CD4-positive, alpha-beta T cell treated with Interleukin-12 subunit alpha and Interleukin-12 subunit beta, for 1 hour (primary cell): ENCODE results near the gene NCOA7.
"Not testable (repeated sequence)": the region's sequence is repeated elsewhere in the genome, so short reads cannot be mapped to it uniquely, and the experiment has no call there.

Experiments
- DNase-seq: peaks from one replicate; pipeline ENCODE4 v3.0.0-alpha.2; 2020

Gene NCOA7

DNA sequence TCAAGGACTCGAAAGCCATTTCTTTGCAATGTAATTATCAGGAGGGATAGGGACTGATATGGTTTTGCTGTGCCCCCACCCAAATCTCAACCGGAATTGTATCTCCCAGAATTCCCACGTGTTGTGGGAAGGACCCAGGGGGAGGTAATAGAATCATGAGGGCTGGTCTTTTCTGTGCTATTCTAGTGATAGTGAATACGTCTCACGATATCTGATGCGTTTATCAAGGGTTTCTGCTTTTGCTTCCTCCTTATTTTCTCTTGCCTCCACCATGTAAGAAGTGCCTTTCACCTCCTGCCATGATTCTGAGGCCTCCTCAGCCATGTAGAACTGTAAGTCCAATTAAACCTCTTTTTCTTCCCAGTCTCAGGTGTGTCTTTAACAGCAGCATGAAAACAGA lies 160.0 kb downstream of the NCOA7 start:
- not testable (repeated sequence) for DNase-seq

DNA sequence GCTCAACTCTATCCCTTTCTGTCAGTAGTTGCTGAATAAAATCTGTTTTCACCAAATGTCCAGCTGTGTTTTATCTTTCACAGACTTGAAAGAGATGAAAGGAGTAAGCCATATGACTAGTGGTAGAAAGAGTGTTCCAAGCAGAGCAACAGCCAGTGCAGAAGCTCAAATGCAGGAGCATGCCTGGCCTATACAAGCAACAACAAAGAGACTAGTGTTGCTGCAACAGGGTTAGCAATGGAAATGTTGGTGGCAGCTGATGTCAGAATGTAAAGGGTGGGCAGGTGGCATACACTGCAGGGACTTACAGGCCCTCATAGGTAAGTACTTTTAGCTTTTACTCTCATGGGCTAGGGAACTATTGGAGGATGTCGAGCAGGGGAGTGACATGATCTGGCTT lies 160.6 kb downstream of the NCOA7 start:
- DNase-seq: no peak

DNA sequence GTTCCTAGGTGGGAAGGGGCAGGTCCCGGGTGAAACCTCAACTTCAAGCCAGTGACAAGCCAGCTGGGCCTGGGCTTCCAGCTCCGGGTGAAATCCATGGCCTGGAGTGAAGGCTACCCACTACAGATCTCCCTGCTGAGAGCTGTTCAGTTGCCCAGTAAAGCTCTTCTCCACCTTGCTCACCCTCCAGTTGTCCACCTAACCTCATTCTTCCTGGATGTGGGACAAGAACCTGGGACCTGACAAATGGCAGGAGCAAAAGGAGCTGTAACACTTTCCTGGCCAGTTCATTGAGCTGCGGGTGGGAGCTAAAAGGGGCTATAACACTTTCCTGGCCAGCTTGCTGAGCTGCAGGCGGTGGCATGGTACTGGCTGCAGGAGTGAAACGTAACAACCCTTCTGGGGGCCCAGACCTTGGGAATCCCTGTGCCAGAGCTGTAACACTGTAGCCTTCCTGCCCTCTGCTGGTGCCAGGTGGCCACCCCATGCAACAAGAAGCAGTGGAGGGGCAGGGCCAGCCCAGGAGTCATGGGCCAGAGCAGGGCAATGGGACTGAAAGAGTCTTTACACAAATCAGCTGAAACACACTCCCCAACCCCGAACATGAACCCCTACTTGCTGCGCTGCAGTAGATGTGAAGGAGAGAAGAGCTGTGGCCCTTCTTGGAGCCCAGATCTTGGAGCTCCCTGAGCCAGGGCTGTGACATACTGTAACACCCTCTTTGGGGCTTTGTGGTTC lies 162.2 kb downstream of the NCOA7 start:
- DNase-seq: no peak

DNA sequence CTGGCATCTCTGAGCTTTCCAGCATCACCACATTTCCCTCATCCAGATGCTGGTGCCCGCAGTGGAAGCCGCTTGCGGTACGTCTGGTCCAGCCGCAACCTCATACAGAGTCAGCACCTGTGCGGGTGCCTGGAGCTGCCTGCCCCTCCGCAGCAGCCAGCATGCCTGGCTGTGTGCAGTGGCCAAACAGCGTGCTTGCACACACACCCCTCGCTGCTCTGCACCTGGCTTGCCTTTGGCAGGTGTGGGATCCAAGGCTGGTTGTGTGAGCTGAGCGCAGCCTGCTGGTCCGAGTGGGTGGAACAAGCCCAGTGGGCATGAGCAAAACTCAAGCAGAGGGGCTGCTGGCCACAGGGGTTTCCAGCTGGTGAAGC lies 162.7 kb downstream of the NCOA7 start:
- no peak for DNase-seq

DNA sequence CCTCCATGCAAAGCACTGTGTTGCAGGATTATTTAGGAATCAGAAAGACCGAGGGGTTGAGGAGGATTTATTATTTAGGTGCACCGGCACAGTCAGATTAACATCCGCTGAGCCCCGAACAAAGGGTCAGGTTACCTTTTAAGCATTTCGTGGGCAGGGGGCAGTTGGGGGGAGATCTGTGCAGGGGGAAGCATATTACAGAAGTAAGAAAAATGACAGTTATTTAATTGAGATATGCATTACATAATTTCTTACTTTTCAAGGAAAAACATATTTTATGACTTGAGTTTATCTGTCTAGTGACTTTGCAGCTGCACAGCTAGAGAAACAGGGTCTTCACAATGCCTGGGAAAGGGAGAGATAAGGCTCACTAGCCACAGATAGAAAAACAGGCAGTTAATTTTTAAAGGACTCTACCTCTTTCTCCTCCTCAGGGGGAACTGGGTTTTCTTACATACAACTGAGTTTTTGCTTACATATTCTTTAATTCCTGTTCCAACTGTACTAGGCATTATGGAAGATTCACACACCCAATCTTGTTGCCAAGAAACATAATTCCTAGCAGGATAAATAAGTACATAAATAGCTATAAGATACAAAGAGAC lies 164.1 kb downstream of the NCOA7 start:
- no peak for DNase-seq

DNA sequence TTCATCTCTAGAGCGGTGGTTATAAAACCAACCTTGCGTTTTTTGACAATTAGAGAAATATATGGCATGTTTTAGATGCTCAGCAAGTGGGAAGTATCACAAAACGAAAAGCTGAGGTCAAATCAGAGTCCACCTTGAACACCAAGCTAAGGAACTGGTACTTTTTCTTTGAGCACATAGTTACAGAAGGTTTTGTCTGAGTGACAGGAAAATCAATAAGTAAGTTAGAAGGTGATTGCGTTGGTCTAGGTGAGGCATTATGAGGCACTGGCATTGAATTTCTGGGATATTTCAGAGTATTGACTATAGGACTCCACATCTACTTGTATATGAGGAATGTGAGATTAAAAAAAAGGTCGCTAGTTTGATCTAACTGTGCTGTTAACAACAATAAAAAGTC lies 165.2 kb downstream of the NCOA7 start:
- DNase-seq: no peak

DNA sequence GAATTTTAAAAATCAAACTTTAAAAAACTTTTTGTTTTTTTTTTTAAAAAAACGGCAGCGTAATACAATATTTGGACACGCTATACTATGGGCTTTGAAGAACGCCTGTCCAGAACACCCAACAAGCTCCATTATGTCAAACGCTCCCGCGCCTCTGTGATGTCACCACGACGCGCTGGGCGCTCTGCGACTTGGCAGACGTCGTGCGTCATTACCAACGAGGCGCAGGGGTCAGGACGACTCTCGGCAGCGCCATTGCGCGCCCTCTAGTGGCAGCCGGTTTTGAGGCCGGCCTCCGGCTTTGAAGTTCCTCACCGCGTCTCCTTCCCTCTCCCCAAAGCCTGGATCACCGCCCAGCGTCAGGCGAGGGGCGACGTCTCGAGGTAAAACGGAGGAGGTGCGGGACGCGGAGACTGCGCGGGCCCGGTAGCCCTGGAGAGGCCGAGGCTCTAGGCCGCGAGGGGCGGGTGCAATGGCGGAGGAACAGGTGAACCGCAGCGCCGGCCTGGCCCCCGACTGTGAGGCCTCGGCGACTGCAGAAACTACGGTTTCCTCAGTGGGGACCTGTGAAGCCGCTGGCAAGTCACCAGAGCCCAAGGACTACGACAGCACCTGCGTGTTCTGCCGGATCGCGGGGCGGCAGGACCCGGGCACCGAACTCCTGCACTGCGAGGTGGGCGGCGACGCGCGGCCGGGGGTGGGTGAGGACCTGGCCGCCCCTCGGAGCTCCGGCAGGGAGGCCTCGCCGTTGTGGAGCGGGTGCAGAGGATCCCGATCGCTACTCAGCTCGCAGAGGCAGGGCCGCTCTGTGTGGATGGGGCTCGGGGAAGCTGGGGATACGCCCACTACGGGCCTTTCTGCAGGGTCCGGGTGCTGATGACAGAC lies 166.0 kb downstream of the NCOA7 start, which contains the start of gene HINT3:
Gene HINT3 (plus strand): TSS at position 265 of the 885 bp plus-strand sequence. CDS start 208 bp downstream, at position 473.
- DNase-seq: peak; percentile 97

DNA sequence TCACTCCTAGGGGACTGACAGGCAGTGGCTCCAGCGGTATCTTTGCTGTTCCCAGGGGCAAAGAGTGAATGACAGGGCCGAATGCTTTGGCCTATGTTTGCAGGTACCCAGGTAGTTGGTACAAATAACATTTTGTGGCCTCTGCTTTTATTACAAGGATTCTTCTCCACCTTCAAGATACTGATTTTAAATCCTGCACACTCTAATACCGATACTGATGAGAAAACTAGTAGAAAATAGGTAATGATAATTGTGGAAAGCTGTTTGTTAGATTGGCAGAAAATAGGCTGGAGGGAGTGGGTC lies 166.6 kb downstream of the NCOA7 start:
- DNase-seq: no peak

DNA sequence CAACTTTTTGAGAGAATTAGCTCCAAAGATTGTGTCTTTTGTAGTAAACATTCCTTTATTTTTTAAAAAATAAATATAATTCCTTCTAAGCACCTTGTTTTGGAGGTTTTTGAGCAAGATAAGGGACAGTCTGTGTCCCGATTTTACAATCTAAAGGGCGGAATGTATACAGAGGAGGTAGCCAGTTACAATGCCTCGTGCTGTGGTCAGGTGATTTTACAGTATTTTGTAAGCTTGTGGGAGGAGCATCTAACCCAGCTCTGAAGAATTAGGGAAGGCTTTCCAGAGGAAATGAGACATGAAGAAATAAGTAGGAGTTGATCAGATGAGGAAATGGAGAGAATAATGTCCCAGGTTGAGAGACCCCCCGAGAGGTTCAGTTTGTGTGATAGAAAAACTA lies 167.1 kb downstream of the NCOA7 start:
- DNase-seq: no peak

DNA sequence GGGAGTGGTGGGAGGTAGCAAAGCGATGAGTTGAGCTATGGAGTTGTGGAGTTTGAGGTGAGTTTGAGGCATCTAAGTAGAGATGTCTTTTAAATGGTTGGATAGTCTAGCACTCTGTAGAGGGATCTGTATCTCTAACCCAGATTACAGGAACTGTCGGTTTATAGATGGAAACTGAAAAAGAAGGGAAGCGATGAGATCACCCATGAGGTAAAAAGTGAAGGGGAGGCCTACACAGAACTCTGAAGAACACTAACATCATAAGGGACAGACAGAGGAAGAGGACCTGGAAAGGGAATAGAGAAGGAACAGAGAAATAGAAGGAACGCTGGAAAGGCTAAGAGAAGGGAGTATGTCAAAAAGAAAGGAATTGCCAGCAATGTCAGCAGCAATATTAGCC lies 168.3 kb downstream of the NCOA7 start:
- no peak for DNase-seq

DNA sequence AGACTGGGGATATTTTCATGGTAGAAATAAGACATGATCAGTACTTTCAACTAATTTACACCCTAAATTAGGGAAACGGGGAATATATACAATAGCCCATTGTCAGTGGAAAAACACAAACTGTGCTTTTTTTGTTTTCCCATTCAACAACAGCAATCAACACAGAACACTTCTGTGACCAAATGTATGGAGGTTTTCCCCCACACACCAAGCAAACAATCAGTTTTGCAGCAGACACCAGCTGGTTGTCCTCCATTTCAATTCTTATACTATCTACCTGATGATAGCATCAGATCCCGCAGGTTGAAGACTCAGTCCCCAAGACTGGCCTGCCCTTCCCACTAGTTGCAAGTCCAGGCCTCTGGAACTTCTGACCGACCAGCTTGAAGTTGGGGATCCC lies 170.4 kb downstream of the NCOA7 start:
- DNase-seq: no peak

DNA sequence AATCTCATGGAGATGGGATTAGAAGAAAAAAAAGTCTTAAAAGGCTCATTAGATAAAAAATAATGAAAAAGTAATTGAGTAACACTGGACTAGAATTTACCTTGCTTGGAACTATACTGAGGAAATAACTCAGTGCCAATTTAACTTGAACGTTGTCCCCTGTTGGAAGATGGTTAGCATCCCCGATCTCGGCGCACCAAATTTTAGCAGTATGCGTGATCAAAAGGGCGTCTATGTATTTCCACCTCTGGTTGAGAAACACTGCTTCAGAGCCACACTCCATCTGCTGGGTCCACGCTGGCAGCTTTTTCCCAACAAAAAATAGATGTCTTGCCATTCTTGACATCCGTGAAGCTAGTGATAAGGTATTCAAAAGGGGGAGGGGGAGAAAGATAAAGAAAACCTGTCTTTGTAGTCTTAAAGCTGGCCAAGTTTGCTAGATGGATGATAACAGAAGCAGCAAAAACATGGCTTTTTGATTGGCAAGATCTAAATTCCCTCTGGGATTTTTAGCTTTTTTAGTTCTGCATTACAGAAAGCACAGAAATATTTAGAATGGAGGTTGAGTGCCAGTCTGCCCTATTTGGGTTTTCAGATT lies 172.2 kb downstream of the NCOA7 start:
- no peak for DNase-seq

DNA sequence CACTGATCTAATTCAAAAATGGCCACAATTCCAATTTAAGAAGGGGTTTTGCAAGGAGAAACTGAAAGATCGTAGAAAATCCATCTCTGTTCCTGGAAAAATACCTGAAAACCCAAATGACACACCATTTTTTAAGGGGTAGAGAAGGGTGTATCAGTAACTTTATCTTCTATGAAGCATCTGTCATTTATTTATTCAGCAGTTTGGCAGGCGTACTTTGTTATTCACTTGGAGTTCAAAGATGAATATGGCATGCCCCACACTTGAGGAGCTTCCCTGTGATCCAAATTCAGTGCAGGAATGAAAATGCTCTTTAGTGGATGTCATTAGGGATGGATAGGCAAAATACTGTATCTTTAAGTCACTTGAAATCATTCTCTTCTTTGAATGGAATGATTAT lies 173.1 kb downstream of the NCOA7 start:
- DNase-seq: no peak

DNA sequence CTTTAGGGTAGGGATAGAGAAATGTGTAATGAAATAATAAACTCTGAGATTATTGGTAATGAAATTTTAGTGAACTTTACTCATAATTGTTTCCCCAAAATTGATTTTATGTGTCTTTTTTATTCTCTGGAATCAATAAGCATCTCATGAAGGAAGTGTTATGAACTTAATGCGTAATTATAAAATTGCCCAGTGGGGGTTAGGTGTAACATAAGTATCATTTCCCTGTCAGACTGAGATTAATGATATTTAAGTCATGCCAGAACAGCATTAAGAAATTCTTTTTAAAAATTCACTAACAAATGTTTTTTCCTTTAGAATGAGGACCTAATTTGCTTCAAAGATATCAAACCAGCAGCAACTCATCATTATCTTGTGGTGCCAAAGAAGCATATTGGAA lies 175.8 kb downstream of the NCOA7 start:
- DNase-seq: no peak

DNA sequence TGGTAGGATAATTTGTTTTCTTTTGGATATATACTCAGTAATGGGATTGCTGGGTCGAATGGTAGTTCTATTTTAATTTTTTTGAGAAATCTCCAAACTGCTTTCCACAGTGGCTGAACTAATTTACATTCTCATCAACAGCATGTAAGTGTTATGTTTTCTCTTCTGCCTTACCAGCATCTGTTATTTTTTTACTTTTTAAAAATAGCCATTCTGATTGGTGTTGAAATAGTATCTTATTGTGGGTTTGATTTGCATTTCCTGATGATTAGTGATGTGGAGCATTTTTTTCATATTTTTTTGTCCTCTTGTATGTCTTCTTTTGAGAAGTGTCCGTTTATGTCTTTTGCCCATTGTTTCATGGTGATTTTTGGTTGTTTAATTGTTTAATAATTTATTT lies 177.7 kb downstream of the NCOA7 start:
- no peak for DNase-seq

DNA sequence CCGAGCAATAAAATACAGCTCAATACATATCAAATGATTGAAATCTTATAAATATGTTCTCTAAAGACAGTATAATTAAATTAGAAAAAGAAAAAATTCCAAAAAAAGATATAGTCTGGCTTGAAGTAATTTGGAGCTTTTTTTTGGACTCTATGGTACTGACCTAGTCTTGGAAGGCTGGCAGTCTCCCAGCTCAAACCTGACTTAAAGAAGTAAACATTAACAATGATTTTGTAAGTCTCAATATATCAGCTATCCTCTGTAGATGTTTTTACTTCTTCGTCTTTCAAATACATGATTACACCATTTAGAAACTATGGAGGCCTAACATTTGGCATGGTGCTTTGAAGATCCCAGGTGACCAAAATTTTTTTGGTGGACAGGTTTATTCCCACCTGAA lies 180.0 kb downstream of the NCOA7 start:
- DNase-seq: no peak

DNA sequence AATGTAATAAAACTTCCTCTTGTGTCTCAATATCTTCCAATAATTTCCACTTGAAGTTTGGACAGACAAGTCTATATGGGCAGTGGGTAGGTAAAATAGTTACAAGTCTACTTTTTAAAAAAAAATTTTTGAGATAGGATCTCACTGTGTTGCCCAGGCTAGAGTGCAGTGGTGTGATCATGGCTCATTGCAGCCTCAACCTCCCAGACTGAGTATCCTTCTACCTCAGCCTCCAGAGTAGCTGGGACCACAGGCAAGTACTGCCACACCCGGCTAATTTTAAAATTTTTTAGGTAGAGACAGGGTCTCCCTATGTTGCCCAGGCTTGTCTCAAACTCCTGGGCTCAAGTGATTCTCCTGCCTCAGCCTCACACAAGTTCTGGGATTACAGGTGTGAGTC lies 181.7 kb downstream of the NCOA7 start:
- DNase-seq: not testable (repeated sequence)

DNA sequence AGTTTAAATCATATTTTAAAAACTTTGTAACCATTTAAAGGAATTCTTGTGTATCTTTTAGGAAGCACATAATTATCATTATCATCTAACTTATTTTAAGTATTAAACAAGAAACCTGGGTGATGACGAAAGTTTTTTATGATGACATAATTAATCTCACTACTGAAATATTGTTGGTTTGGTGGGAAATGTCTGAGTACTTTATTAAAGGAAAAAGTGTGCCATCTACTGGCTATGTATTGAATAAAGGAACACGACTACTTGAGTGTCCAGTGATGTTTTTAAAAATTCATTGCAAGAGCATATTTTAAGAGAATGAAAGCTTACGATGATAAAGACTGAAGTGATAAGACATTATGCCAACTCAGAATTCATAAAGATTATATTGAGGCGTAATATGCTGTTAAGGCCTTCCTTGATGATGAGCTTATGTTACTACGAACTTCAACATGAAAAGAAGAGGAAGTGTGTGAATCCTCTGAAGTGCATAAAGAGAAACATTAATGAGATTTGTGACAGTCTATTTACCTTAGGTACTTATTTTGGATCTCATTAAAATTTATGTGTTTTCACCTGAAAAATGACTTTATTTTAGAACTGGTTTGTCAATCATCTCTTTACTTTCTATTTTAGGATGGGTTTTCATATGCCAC lies 183.6 kb downstream of the NCOA7 start:
- peak; percentile 60 for DNase-seq

DNA sequence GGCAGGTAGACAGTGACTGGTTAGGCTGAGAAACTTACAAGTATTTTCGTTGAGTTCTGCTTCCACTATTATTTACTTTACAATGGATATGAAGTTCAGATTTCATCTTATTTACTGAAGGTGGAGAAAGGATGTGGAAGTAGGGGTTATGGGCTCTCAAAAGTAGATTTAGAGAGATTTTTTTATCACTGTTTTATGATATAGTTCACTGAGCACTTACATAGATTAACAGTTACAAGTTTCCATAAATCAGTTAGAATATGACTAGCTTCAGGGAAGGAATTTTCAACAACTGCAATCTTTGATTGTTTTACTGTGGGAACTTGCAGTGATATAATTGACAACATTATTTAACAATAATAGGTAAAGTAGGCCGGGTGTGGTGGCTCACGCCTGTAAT lies 188.3 kb downstream of the NCOA7 start:
- no peak for DNase-seq
